ENCODE data around the gene GPR26. TPM values are rescaled to one million over a fixed set of nuclear protein-coding genes. Genes with fewer than 3 reads are reported as not detected.

GPR26 gene
- total RNA-seq, 1 donor from 2014 or later = not detected

GRCh38 chr10:123621916-123622315, 44.2 kb upstream of the GPR26 start:
- no peaks in the 10 kb centered on the region for H3K36me3 ChIP-seq
- ATAC-seq = no peak
- H3K4me3 ChIP-seq = no peak overlapping the region
- no peak for DNase-seq
- no peak for TF ChIP-seq CTCF (IDR thresholded peaks at IDR 0.05)
- H3K27ac ChIP-seq = no peak overlapping the region
- no peaks in the 10 kb centered on the region for H3K9me3 ChIP-seq
- intact Hi-C loops (cut with DNase I) = no loop called here
- peaks cover 9% of the 10 kb centered on the region for H3K27me3 ChIP-seq (ENCODE audit: low read depth)
- H3K4me1 ChIP-seq = no peaks in the 10 kb centered on the region

- no peak overlapping the region for H3K4me3 ChIP-seq
- no peaks in the 10 kb centered on the region for H3K9me3 ChIP-seq
- ATAC-seq (no peak), DNase-seq (no peak)
- no peak for TF ChIP-seq CTCF (IDR thresholded peaks at IDR 0.05)
- peaks cover 9% of the 10 kb centered on the region for H3K27me3 ChIP-seq (ENCODE audit: low read depth)
- no peak overlapping the region for H3K27ac ChIP-seq
- intact Hi-C loops (cut with DNase I) = no loop called here
- H3K4me1 ChIP-seq = no peaks in the 10 kb centered on the region
- no peaks in the 10 kb centered on the region for H3K36me3 ChIP-seq
Measured at GRCh38 chr10:123622381-123622780, 43.8 kb upstream of the GPR26 start.

DNA sequence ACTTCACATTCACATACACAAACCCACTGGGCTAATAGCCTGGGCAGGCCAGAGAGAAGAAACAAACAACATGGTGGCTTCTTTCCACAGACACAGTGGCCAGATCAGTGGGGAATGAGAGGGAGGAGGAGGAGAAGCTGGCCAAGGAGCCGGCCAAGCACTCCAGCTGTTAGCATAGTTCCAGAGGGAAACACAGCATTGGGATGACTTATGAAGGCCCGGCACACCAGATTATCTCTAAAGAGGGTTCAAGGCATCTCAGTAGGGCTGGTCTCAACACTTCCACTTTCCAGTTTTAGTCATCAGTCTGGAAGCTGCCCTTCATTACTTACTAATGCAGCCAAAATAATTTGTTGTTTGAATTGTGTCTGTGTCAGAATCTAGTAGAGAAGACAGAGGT, 42.1 kb upstream of the GPR26 start:
- TF ChIP-seq CTCF (IDR thresholded peaks at IDR 0.05) = no peak
- intact Hi-C loops (cut with DNase I) = no loop called here
- ATAC-seq = no peak
- Histone ChIP-seq H3K27me3 (ENCODE audit: low read depth) (peaks cover 9% of the 10 kb centered on the region), H3K27ac (no peak overlapping the region), H3K4me1 (no peaks in the 10 kb centered on the region), H3K36me3 (no peaks in the 10 kb centered on the region), H3K4me3 (no peak overlapping the region), H3K9me3 (no peaks in the 10 kb centered on the region)
- DNase-seq = no peak

DNA sequence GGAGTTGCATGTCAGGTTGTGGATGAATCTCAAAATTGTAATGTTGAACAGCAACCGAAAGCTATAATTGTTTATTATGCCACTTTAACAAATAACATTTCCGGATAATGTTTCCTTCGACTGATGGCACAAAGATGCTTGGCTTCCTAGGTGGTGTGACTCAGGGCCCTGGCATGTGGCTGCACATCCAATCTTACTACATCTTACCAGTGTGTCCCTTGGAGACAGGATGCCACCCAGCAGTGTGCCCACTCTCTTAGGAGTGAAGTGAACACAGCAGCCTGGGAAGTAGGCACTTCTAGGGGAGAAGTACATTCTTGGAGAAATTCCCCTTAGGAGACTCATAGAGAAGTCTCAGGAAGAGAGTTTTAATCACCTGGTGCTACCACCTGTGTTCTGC, 33.0 kb upstream of the GPR26 start:
- DNase-seq (no peak), ATAC-seq (no peak)
- no peaks in the 10 kb centered on the region for H3K36me3 ChIP-seq
- no peak overlapping the region for H3K4me3 ChIP-seq
- TF ChIP-seq CTCF (IDR thresholded peaks at IDR 0.05) = no peak
- no peaks in the 10 kb centered on the region for H3K9me3 ChIP-seq
- no peak overlapping the region for H3K27ac ChIP-seq
- H3K4me1 ChIP-seq = no peaks in the 10 kb centered on the region
- H3K27me3 ChIP-seq (ENCODE audit: low read depth) = peaks cover 6% of the 10 kb centered on the region
- intact Hi-C loops (cut with DNase I) = no loop called here

DNA sequence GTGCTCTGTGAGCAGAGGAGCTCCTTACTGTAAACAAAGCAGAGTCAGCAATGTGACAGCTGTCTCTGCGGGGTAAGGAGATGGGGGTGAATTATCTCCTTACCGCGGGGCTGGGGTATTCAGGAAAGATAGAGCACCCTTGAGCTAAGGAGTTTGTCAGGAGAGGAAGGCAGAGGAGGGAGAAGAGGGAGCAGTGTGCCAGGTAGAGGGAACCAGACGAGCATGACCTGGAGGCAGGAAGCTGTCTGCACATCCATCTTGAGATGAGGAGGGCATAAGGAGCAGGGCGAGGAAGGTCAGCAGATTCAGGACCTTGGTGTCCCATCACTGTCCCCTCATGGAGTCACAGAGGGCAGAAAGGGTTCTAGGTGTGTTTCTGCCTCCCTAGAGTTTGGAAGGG, 32.5 kb upstream of the GPR26 start:
- Histone ChIP-seq H3K4me1 (no peaks in the 10 kb centered on the region), H3K4me3 (no peak overlapping the region), H3K27ac (no peak overlapping the region), H3K36me3 (no peaks in the 10 kb centered on the region), H3K27me3 (ENCODE audit: low read depth) (peaks cover 6% of the 10 kb centered on the region), H3K9me3 (no peaks in the 10 kb centered on the region)
- DNase-seq (no peak), ATAC-seq (no peak)
- no peak for TF ChIP-seq CTCF (IDR thresholded peaks at IDR 0.05)
- intact Hi-C loops (cut with DNase I) = no loop called here

- TF ChIP-seq CTCF (IDR thresholded peaks at IDR 0.05) = no peak
- H3K27ac ChIP-seq = no peak overlapping the region
- ATAC-seq (no peak), DNase-seq (no peak)
- no peaks in the 10 kb centered on the region for H3K4me1 ChIP-seq
- H3K27me3 ChIP-seq (ENCODE audit: low read depth) = peaks cover 6% of the 10 kb centered on the region
- H3K36me3 ChIP-seq = no peaks in the 10 kb centered on the region
- no peaks in the 10 kb centered on the region for H3K9me3 ChIP-seq
- intact Hi-C loops (cut with DNase I) = no loop called here
- H3K4me3 ChIP-seq = no peak overlapping the region
Measured at GRCh38 chr10:123634221-123634620, 31.9 kb upstream of the GPR26 start.
